KOPT-K1 (cell line): ENCODE data around the gene CREBL2.

ENCODE experiments used
- H3K27ac ChIP-seq: fragments of 200-600 bp; sonication (generic); 2 replicates; pipeline ENCODE4 v1.5.1; 2016; ENCODE audit warnings: antibody characterized with exemption, mild to moderate bottlenecking, low read depth, low read length; ENCODE audit not compliant: poor library complexity, severe bottlenecking
- H3K36me3 ChIP-seq: fragments of 200-600 bp; sonication (generic); 2 replicates; pipeline ENCODE4 v1.5.1; 2017; ENCODE audit warnings: antibody characterized with exemption, mild to moderate bottlenecking, low read length, moderate library complexity; ENCODE audit not compliant: insufficient read depth
- H3K9me3 ChIP-seq: fragments of 200-600 bp; sonication (generic); 2 replicates; pipeline ENCODE4 v1.5.1; 2017; ENCODE audit warnings: antibody characterized with exemption, low read length, mild to moderate bottlenecking; ENCODE audit not compliant: insufficient read depth, poor library complexity, severe bottlenecking

CREBL2 gene

DNA sequence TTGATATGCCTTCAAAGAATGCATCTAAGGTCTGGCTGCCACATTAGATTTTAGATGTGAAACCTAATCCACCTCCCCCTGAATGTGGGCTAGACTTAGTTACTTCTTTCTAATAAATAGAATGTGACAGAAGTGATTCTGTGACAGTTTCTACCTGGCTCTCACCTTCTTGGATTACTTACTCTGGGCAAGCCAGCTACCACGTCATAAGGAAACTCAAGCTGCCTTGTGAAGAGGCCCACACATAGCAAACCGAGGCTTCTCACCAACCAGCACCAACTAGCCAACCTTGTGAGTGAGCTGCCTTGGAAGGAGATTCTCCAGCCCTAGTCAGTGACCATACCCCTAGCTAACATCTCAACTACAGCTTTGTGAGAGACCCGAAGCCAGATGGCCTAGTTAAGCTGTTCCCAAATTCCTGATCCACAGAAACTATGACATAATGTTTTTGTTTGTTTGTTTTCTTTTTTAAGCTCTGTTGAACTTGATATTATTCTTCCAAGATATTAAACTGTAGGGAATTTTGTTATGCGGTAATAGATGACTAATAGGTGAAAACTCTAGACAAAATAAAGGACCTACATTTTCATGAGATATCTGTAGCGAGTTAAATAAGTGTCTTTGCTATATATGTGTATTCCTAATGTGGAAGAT lies 78.1 kb downstream of the CREBL2 start:
- no peaks in the 10 kb centered on the region for H3K9me3 ChIP-seq
- no peak overlapping the region for H3K27ac ChIP-seq
- H3K36me3 ChIP-seq = no peaks in the 10 kb centered on the region; the same call in 1 of the 2 replicates

DNA sequence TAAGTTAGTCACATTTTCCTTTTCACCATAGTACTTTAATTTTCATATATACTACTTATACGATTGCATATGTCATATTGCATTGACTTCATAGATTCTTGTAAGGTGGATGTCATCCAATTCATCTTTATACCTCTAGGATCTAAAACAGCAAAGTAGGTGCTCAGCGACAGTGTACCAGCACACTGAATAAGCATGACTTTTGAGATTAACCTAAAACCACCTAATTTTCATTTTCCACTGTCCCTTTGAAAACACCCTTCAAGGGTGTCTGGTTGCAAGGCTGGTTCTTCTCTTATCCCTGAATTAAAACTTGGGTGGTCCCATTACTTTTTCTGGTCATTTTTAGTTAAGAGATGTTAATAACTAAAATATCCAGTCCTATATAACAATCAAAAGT lies 79.9 kb downstream of the CREBL2 start:
- H3K27ac ChIP-seq = no peak overlapping the region
- H3K9me3 ChIP-seq = no peaks in the 10 kb centered on the region
- H3K36me3 ChIP-seq = no peaks in the 10 kb centered on the region; the same call in 1 of the 2 replicates

DNA sequence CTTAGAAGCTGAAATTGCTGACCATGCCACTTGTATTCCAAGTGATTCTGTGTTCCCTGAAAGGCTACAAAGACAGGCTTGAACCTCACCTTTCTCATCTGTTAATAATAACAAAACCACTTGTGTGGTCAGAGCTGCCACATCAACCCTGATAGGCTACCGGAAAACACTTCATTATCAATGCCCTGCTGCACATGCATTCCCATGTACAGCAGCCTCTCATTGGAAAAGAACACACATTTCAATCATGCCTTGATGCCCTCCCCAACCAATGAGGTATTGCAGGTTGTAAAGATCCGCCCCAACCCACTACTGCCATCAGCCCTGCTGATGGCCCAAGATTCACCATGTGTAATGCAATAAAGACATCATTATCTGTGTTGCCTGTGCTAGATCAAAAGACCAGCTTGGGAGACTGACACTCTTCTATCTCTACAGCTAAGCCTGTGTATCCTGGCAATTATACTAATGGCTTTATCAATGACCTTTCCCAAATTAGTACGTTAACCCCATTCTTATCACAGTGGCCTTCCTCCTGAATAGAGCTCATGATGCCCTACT lies 81.5 kb downstream of the CREBL2 start:
- Histone ChIP-seq H3K36me3 (no peaks in the 10 kb centered on the region; the same call in 1 of the 2 replicates), H3K27ac (no peak overlapping the region), H3K9me3 (no peaks in the 10 kb centered on the region)
